ENCODE data around the gene BNIPL.

The BNIPL gene

DNA sequence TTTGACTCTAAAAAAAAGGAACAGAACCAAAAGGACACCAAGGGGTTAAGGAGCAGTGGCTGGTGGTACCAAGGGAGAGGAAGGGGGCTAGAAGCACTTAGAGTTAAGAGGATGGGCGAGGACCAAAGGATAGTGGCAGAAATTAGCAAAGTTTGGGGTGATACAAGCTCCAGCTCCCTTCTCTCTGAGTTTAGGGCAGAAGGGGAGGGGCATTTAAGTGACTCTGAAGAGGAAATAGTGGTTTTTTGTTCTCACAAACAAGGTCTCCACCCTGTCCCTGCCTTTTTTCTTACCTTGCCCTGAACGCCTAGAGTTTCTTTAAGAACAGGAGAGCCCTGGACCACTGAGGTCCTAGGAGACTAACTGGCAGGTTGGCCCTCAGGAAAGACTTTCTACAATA, 19.8 kb downstream of the BNIPL start:
- DNase-seq (ENCODE audit: low read depth in 2 of 2, low spot score in 1 of 2): no peak

GRCh38 chr1:151058692-151059091, 22.3 kb downstream of the BNIPL start:
- DNase-seq (ENCODE audit: low read depth in 2 of 2, low spot score in 1 of 2): no peak

DNA sequence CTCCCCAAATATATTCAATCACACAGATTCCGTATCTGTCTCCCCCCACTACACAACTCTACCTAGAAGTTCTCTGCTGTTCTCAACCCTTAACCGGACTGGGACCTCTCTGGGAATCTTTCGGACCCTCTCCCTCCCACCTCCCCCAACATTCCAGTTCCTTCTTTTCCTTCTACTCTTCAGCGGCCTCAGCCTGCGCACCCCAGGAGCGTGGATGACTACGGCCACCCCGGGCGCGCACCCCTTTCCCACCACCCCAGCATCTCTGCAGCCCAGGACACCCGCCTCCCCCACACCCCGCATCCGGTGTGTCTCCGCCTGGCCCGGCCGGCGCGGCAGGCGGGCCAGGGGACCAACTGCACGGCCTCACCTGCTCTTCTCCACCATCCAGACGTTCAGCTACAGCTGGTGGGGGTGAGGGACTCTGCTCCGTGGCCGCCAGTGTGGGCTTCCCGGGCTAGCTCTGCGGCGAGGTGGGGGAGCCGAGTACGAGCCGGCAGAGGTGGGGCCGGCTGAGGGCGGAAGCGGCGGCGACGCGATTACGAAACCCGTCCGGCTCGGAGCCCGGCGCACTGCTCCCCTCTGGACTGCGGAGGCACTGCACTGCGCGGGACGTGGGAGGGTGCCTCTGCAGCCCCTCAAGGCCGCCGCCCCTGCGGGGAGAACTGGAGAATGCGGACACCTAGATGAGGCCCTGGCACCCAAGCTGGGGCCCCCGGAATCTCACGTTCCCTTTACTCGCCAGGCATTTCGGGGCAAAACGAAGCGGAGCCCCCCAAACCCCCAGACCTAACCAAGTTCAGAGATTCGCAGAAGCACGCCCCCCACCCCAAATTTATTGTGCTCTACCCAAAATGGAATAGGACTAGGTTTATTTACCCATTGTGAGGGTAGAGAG, 23.0 kb downstream of the BNIPL start, which contains the start of gene CDC42SE1:
Gene CDC42SE1, minus strand, starts transcription at position 514 of the 898 bp plus-strand sequence. CDS start 3,892 bp downstream, outside the sequence.
- DNase-seq (ENCODE audit: low read depth in 2 of 2, low spot score in 1 of 2): peak; percentile 53 to 69

DNA sequence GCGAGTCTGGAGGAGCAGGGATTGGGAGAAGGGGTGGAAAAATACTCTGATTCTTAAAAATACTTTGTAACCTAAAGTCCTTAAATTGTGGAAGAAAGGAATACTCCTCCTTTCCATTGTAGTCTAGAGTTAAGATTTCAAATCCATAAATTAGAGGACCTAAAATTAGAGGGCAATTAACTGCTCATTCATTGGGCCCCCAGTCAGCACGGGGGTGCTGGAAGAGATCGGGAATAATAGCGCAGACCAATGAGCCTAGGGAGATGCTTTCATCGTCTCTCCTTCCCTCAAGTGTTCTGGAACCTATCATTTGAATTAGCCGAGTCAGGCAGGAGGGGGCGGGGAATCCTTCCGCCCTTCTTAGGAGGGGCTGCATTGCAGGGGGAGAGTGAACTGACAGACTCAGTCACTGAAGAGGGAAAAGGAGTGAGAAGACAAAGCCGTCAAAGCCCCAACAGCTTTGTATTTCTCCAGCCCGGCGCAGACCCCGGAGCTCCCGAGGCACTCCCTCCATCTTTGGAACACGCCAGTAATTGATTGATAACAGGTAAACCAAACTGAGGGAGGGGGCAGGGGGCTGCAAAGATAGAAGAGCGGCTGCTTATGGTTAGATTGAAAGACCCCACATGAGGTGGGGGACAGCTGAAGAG, 23.7 kb downstream of the BNIPL start, which contains the start of gene MLLT11:
Gene MLLT11, plus strand, starts transcription at position 391 of the 650 bp plus-strand sequence. CDS start 6,828 bp downstream, outside the sequence.
- DNase-seq (ENCODE audit: low read depth in 2 of 2, low spot score in 1 of 2): no peak

GRCh38 chr1:151060657-151061421, 24.5 kb downstream of the BNIPL start:
- DNase-seq (ENCODE audit: low read depth in 2 of 2, low spot score in 1 of 2): no peak

DNA sequence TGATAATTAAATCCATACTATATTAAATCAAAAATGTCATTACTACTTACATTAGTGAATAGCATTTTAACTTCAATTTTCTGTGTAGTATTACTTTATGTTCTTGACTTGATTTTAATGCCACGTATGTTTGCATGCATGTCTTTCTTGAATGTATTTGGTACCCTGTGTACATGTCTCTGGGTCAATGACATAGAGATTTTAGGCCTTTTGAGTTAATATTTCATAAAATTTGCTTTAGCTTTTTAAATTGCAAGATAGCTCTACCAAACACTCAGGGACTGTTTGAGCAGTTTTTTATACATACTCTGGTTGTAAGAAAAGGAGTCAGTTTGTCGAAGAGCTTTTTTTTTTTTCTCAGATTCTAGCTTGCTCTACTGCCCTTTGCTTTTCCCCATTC, 25.3 kb downstream of the BNIPL start:
- no peak for DNase-seq (ENCODE audit: low read depth in 2 of 2, low spot score in 1 of 2)

- no peak for DNase-seq (ENCODE audit: low read depth in 2 of 2, low spot score in 1 of 2)
Measured at GRCh38 chr1:151062741-151063371, 26.5 kb downstream of the BNIPL start.

DNA sequence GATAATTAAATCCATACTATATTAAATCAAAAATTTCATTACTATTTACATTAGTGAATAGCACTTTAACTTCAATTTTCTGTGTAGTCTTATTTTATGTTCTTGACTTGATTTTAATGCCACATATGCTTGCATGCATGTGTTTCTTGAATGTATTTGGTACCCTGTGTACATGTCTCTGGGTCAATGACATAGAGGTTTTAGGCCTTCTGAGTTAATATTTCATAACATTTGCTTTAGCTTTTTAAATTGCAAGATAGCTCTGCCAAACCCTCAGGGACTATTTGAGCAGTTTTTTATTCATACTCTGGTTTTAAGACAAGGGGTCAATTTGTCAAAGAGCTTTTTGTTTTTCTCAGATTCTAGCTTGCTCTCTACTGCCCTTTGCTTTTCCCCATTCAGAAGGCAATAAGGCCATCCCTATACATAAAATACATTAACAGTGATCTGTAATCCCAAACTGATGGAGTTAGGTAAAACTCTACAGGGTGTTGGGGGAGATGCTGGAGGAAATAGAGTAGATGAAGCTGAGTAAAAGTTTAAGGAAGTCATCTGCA, 28.8 kb downstream of the BNIPL start:
- DNase-seq (ENCODE audit: low read depth in 2 of 2, low spot score in 1 of 2): no peak

DNA sequence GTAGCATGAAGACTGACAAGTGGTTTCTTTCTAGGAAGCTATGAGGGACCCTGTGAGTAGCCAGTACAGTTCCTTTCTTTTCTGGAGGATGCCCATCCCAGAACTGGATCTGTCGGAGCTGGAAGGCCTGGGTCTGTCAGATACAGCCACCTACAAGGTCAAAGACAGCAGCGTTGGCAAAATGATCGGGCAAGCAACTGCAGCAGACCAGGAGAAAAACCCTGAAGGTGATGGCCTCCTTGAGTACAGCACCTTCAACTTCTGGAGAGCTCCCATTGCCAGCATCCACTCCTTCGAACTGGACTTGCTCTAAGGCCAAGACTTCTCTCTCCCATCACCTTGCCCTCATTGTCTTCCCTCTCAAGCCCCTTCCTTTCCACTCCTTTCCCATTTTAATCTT, 30.8 kb downstream of the BNIPL start:
- DNase-seq (ENCODE audit: low read depth in 2 of 2, low spot score in 1 of 2): no peak

- DNase-seq (ENCODE audit: low read depth in 2 of 2, low spot score in 1 of 2): no peak
Measured at GRCh38 chr1:151069103-151069486, 32.7 kb downstream of the BNIPL start.

DNA sequence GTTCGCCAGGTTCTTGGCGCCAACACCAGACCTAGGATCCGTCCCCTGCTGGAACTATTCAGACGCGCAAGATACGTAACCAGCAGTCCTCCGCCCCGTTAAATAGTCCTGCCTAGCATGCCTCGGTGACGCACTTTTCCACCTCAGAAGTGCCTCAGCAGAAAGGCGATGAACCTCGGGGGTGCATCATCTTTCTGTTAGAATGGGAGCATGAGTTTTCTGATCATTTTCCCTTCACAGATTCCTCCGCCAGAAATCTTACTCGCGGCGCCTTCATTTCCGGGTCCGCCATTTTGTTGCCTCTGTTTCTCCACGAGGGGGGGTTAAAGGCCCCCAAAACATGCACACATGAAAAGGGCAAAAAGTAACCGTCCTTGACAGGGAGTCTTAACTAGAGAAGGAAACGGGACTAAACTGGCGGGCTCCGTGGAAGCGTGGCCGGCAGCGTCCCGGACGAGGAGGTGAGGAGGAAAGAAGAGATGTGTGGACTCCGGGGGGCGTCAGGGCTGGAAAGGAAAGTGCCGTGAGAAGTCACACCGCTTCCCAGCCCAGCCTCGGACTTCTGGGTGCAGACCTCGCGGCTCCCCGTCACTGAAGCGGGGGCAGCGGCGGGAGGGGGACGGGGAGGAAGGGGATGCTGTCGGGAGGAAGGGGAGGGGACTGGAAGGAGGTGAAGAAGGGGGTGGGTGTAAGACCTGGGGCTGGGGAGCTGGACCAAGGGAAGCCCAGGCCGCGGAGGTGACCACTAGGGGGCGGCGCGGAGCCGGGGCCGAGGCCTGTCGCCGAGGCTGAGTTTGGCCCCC, 34.3 kb downstream of the BNIPL start, which contains the start of gene GABPB2:
Gene GABPB2, plus strand, starts transcription at position 288 of the 803 bp plus-strand sequence. CDS start 17,429 bp downstream, outside the sequence.
- DNase-seq (ENCODE audit: low read depth in 2 of 2, low spot score in 1 of 2): peak; percentile 65 to 66

DNA sequence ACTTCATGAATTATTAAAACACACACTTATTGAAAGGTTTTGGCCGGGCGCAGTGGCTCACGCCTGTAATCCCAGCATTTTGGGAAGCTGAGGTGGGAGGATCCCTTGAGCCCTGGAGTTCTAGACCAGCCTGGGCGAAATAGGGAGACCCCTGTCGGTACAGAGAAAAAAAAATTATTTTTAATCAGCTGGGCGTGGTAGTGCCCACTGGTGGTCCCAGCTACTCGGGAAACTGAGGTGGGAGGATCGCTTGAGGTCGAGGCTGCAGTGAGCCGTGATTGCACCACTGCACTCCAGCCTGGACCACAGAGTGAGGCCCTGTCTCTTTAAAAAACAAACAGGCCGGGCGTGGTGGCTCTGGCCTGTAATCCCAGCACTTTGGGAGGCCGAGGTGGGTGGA, 35.8 kb downstream of the BNIPL start:
- no peak for DNase-seq (ENCODE audit: low read depth in 2 of 2, low spot score in 1 of 2)

GRCh38 chr1:151085953-151086559, 49.7 kb downstream of the BNIPL start:
- no peak for DNase-seq (ENCODE audit: low read depth in 2 of 2, low spot score in 1 of 2)

Data from stimulated activated CD8-positive, alpha-beta memory T cell treated with anti-CD3 and anti-CD28 coated beads, Interleukin-4, amount 100 ng/mL, for 4 hours (primary cell).